Measurements from ENCODE around the gene SOX15. TPM values are rescaled to one million over a fixed set of nuclear protein-coding genes. Genes with fewer than 3 reads are reported as not detected.
A peak's percentile ranks its signal among the peaks of the same experiment; 100 is the strongest.

Gene SOX15
- total and polyA plus RNA-seq, 2 of the 13 experiments (the other 11 are each of a cell fraction or from before 2014, with no cell fraction given) = 0.07 to 0.18 TPM

- TF ChIP-seq PBX3 (CRISPR knock-in tag; IDR thresholded peaks at IDR 0.05; ENCODE audit: borderline replicate concordance) (no peak), ZGPAT (CRISPR knock-in tag; IDR thresholded peaks at IDR 0.05) (peak; percentile 41; the same call in 1 of the 2 replicates), KDM2A (CRISPR knock-in tag; IDR thresholded peaks at IDR 0.05; ENCODE audit: borderline replicate concordance, low read depth) (peak; percentile 71; the same call in 1 of the 2 replicates), ZNF44 (CRISPR knock-in tag; IDR thresholded peaks at IDR 0.05) (peak; percentile 40; the same call in 1 of the 2 replicates), HMGXB4 (CRISPR knock-in tag; IDR thresholded peaks at IDR 0.05; ENCODE audit: borderline replicate concordance in 1 of 2, low read depth in 1 of 2) (0 out of 4 replicates have a peak, but pooled peaks have one; percentile 5 to 42), MLX (CRISPR knock-in tag; IDR thresholded peaks at IDR 0.05) (0 out of 2 replicates have a peak, but pooled peaks have one; percentile 22), TFDP1 (CRISPR knock-in tag; IDR thresholded peaks at IDR 0.05; ENCODE audit: borderline replicate concordance) (peak; percentile 42; the same call in 1 of the 2 replicates), ZNF746 (CRISPR knock-in tag; IDR thresholded peaks at IDR 0.05) (peak; percentile 50; the same call in 1 of the 2 replicates), SOX13 (IDR thresholded peaks at IDR 0.05) (no peak), SOX13 (CRISPR knock-in tag; conservative IDR thresholded peaks at IDR 0.05 in 1 of 2, IDR thresholded peaks at IDR 0.05 in 1 of 2) (peak in 1 of 2 experiments; percentile 18; a peak in 1 of 4 replicates), HNRNPL (IDR thresholded peaks at IDR 0.05; ENCODE audit: low read depth, low read length) (peak; percentile 86), AGO2 (optimal IDR thresholded peaks at IDR 0.05; ENCODE audit: low read depth, low read length) (peak; percentile 69), FOXC1 (CRISPR knock-in tag; IDR thresholded peaks at IDR 0.05; ENCODE audit: borderline replicate concordance) (no peak; the same call in 1 of the 2 replicates), ZFP41 (CRISPR knock-in tag; IDR thresholded peaks at IDR 0.05; ENCODE audit: borderline replicate concordance) (peak; percentile 60; the same call in 1 of the 2 replicates), ZNF274 (CRISPR knock-in tag; IDR thresholded peaks at IDR 0.05) (peak; percentile 37; the same call in 1 of the 2 replicates), ZNF576 (CRISPR knock-in tag; IDR thresholded peaks at IDR 0.05) (no peak), MIXL1 (CRISPR knock-in tag; IDR thresholded peaks at IDR 0.05) (no peak), ZNF891 (CRISPR knock-in tag; IDR thresholded peaks at IDR 0.05) (no peak), ZFYVE20 (CRISPR knock-in tag; IDR thresholded peaks at IDR 0.05; ENCODE audit: borderline replicate concordance, low read depth) (no peak)
These were observed 31.9 kb downstream of the SOX15 start (continued) for GRCh38 chr17:7557775-7558543.

All from HepG2 (cell line).